ENCODE results near the gene PTPRQ.

PTPRQ gene

GRCh38 chr12:80702889-80703805 lies 259.1 kb downstream of the PTPRQ start:
- DNase-seq (ENCODE audit: low read depth): peak; percentile 56

- DNase-seq (ENCODE audit: low read depth): no peak
These were observed 260.4 kb downstream of the PTPRQ start for GRCh38 chr12:80704420-80704819.

- DNase-seq (ENCODE audit: low read depth): no peak
These were observed 263.2 kb downstream of the PTPRQ start, which contains the start of gene MYF6 for GRCh38 chr12:80707126-80707829. Gene MYF6, plus strand, starts transcription at chr12:80707634. Its CDS starts 86 bp downstream, at chr12:80707720.

GRCh38 chr12:80707830-80708258 lies 263.8 kb downstream of the PTPRQ start:
- no peak for DNase-seq (ENCODE audit: low read depth)

GRCh38 chr12:80708259-80708974 lies 264.4 kb downstream of the PTPRQ start:
- no peak for DNase-seq (ENCODE audit: low read depth)

- no peak for DNase-seq (ENCODE audit: low read depth)
These were observed 264.9 kb downstream of the PTPRQ start for GRCh38 chr12:80708975-80709328.

- DNase-seq (ENCODE audit: low read depth): no peak
These were observed 266.0 kb downstream of the PTPRQ start for GRCh38 chr12:80709811-80710726.

- no peak for DNase-seq (ENCODE audit: low read depth)
These were observed 266.9 kb downstream of the PTPRQ start for GRCh38 chr12:80710727-80711449.

- DNase-seq (ENCODE audit: low read depth): no peak
These were observed 267.8 kb downstream of the PTPRQ start for GRCh38 chr12:80711866-80712265.

GRCh38 chr12:80712866-80713265 lies 268.8 kb downstream of the PTPRQ start:
- no peak for DNase-seq (ENCODE audit: low read depth)

- no peak for DNase-seq (ENCODE audit: low read depth)
These were observed 269.4 kb downstream of the PTPRQ start for GRCh38 chr12:80713419-80713818.

GRCh38 chr12:80714055-80714454 lies 270.0 kb downstream of the PTPRQ start:
- no peak for DNase-seq (ENCODE audit: low read depth)

GRCh38 chr12:80714846-80715245 lies 270.8 kb downstream of the PTPRQ start:
- DNase-seq (ENCODE audit: low read depth): no peak

- no peak for DNase-seq (ENCODE audit: low read depth)
These were observed 271.7 kb downstream of the PTPRQ start for GRCh38 chr12:80715713-80716249.

- no peak for DNase-seq (ENCODE audit: low read depth)
These were observed 272.8 kb downstream of the PTPRQ start, which contains the start of gene MYF5 for GRCh38 chr12:80716696-80717469. Gene MYF5, plus strand, starts transcription at chr12:80716912. Its CDS starts 152 bp downstream, at chr12:80717064.

GRCh38 chr12:80717856-80718255 lies 273.8 kb downstream of the PTPRQ start:
- DNase-seq (ENCODE audit: low read depth): no peak

GRCh38 chr12:80720516-80720915 lies 276.5 kb downstream of the PTPRQ start:
- no peak for DNase-seq (ENCODE audit: low read depth)

- DNase-seq (ENCODE audit: low read depth): no peak
These were observed 277.3 kb downstream of the PTPRQ start for GRCh38 chr12:80721326-80721725.

Measured in non-pigmented ciliary epithelial cell (primary cell).